NCI-H510A (cell line): ENCODE data around the gene SMO.
"Not testable (repeated sequence)": the region's sequence is repeated elsewhere in the genome, so short reads cannot be mapped to it uniquely, and the experiment has no call there.

Experiments used
- DNase-seq: peaks from one replicate; lab custom pipeline; 2025; lab: John Stamatoyannopoulos, UW

SMO gene

GRCh38 chr7:129209067-129209926, 20.9 kb downstream of the SMO start:
- no peak for DNase-seq

GRCh38 chr7:129210256-129210988, 22.0 kb downstream of the SMO start:
- DNase-seq = no peak

- no peak for DNase-seq
Measured at GRCh38 chr7:129210989-129211312, 22.5 kb downstream of the SMO start.

- no peak for DNase-seq
Measured at GRCh38 chr7:129212126-129212525, 23.7 kb downstream of the SMO start.

- DNase-seq = no peak
Measured at GRCh38 chr7:129212596-129212995, 24.2 kb downstream of the SMO start.

- no peak for DNase-seq
Measured at GRCh38 chr7:129213828-129214227, 25.4 kb downstream of the SMO start.

GRCh38 chr7:129215691-129216090, 27.3 kb downstream of the SMO start:
- DNase-seq = not testable (repeated sequence)

- DNase-seq = not testable (repeated sequence)
Measured at GRCh38 chr7:129216101-129216715, 27.8 kb downstream of the SMO start.

- DNase-seq = not testable (repeated sequence)
Measured at GRCh38 chr7:129216821-129217416, 28.5 kb downstream of the SMO start.

GRCh38 chr7:129218514-129219062, 30.2 kb downstream of the SMO start:
- peak; percentile 24 for DNase-seq

- not testable (repeated sequence) for DNase-seq
Measured at GRCh38 chr7:129219166-129219565, 30.7 kb downstream of the SMO start.

GRCh38 chr7:129222064-129222463, 33.6 kb downstream of the SMO start:
- DNase-seq = no peak

GRCh38 chr7:129224251-129225205, 36.1 kb downstream of the SMO start, which contains the start of gene AHCYL2:
Gene AHCYL2, plus strand, starts transcription at chr7:129225030.
- peak; percentile 82 for DNase-seq

- DNase-seq = peak; percentile 46
Measured at GRCh38 chr7:129225206-129225930, 36.9 kb downstream of the SMO start.

- DNase-seq = no peak
Measured at GRCh38 chr7:129225931-129226572, 37.6 kb downstream of the SMO start.

- DNase-seq = no peak
Measured at GRCh38 chr7:129227646-129228578, 39.5 kb downstream of the SMO start.

GRCh38 chr7:129228633-129229032, 40.2 kb downstream of the SMO start:
- no peak for DNase-seq

- no peak for DNase-seq
Measured at GRCh38 chr7:129231666-129232065, 43.2 kb downstream of the SMO start.

GRCh38 chr7:129238546-129238945, 50.1 kb downstream of the SMO start:
- no peak for DNase-seq
